Epithelial cell of esophagus (primary cell): ENCODE measurements around the gene DNAH11.
"Not testable (repeated sequence)": the region's sequence is repeated elsewhere in the genome, so short reads cannot be mapped to it uniquely, and the experiment has no call there.

ENCODE experiments used
- DNase-seq: peaks from one replicate; pipeline ENCODE4 v3.0.0; 2010; ENCODE audit warnings: low read depth
- H3K4me3 ChIP-seq: 2 replicates; pipeline ENCODE4 v1.5.1; 2011; ENCODE audit warnings: mild to moderate bottlenecking, low read length, control low read depth
- CTCF ChIP-seq: IDR thresholded peaks from 2 replicates; pipeline ENCODE4 v1.5.1; 2011; ENCODE audit warnings: low read depth, mild to moderate bottlenecking, low read length, control low read depth, inconsistent platforms; ENCODE audit not compliant: insufficient read depth; ENCODE audit errors: missing control alignments

Gene DNAH11

GRCh38 chr7:21867226-21867625 lies 324.4 kb downstream of the DNAH11 start:
- DNase-seq: no peak
- TF ChIP-seq CTCF: no peak
- no peak overlapping the region for H3K4me3 ChIP-seq

GRCh38 chr7:21867816-21868575 lies 325.2 kb downstream of the DNAH11 start:
- H3K4me3 ChIP-seq: no peak overlapping the region
- no peak for DNase-seq
- TF ChIP-seq CTCF: no peak

- DNase-seq: no peak
- H3K4me3 ChIP-seq: no peak overlapping the region
- TF ChIP-seq CTCF: no peak
Observed at GRCh38 chr7:21868576-21868850, 325.7 kb downstream of the DNAH11 start.

GRCh38 chr7:21869785-21870402 lies 327.1 kb downstream of the DNAH11 start:
- no peak for TF ChIP-seq CTCF
- no peak overlapping the region for H3K4me3 ChIP-seq
- DNase-seq: peak; percentile 18

- no peak overlapping the region for H3K4me3 ChIP-seq
- no peak for DNase-seq
- no peak for TF ChIP-seq CTCF
Observed at GRCh38 chr7:21883069-21883468, 340.2 kb downstream of the DNAH11 start.

GRCh38 chr7:21883501-21883900 lies 340.7 kb downstream of the DNAH11 start:
- DNase-seq: peak; percentile 60
- not testable (repeated sequence) for H3K4me3 ChIP-seq

GRCh38 chr7:21884496-21884895 lies 341.7 kb downstream of the DNAH11 start:
- H3K4me3 ChIP-seq: no peak overlapping the region
- peak; percentile 87 for DNase-seq
- TF ChIP-seq CTCF: no peak

- no peak for TF ChIP-seq CTCF
- DNase-seq: no peak
- H3K4me3 ChIP-seq: no peak overlapping the region
Observed at GRCh38 chr7:21886396-21886795, 343.6 kb downstream of the DNAH11 start.
